Inflammatory macrophage (primary cell): ENCODE data around the gene GM2A.
"Not testable (repeated sequence)": the region's sequence is repeated elsewhere in the genome, so short reads cannot be mapped to it uniquely, and the experiment has no call there.

Experiments
- DNase-seq, 2 donors: peaks; one replicate each; pipeline ENCODE4 v3.0.0-alpha.2; 2020 to 2022

The GM2A gene

GRCh38 chr5:151228986-151229385 lies 24.0 kb upstream of the GM2A start:
- no peak for DNase-seq

GRCh38 chr5:151230048-151230680 lies 22.8 kb upstream of the GM2A start:
- DNase-seq: no peak

- DNase-seq: no peak
Observed at GRCh38 chr5:151231359-151231758, 21.6 kb upstream of the GM2A start.

GRCh38 chr5:151233616-151234085 lies 19.3 kb upstream of the GM2A start:
- DNase-seq: no peak

- peak; percentile 71 to 86 for DNase-seq
Observed at GRCh38 chr5:151234476-151235238, 18.3 kb upstream of the GM2A start.

- not testable (repeated sequence) for DNase-seq
Observed at GRCh38 chr5:151235239-151235571, 17.8 kb upstream of the GM2A start.

- DNase-seq: no peak
Observed at GRCh38 chr5:151236888-151237287, 16.1 kb upstream of the GM2A start.

- no peak for DNase-seq
Observed at GRCh38 chr5:151237685-151238084, 15.3 kb upstream of the GM2A start.

GRCh38 chr5:151238303-151238741 lies 14.7 kb upstream of the GM2A start:
- no peak for DNase-seq

GRCh38 chr5:151239237-151239861 lies 13.6 kb upstream of the GM2A start:
- DNase-seq: peak; percentile 77 to 83

GRCh38 chr5:151240268-151240835 lies 12.6 kb upstream of the GM2A start:
- DNase-seq: not testable (repeated sequence)

- no peak for DNase-seq
Observed at GRCh38 chr5:151240924-151241635, 11.9 kb upstream of the GM2A start.

- DNase-seq: no peak
Observed at GRCh38 chr5:151243127-151243526, 9.9 kb upstream of the GM2A start.

GRCh38 chr5:151243564-151243963 lies 9.4 kb upstream of the GM2A start:
- no peak for DNase-seq

- no peak for DNase-seq
Observed at GRCh38 chr5:151244206-151244605, 8.8 kb upstream of the GM2A start.

GRCh38 chr5:151245680-151246219 lies 7.2 kb upstream of the GM2A start:
- DNase-seq: no peak

GRCh38 chr5:151248651-151249050 lies 4.3 kb upstream of the GM2A start:
- no peak for DNase-seq

GRCh38 chr5:151249281-151249680 lies 3.7 kb upstream of the GM2A start:
- DNase-seq: peak; percentile 32 to 62

GRCh38 chr5:151250346-151251000 lies 2.5 kb upstream of the GM2A start:
- DNase-seq: no peak

GRCh38 chr5:151251001-151251551 lies 1.9 kb upstream of the GM2A start:
- DNase-seq: no peak

GRCh38 chr5:151251621-151252020 lies 1.4 kb upstream of the GM2A start:
- no peak for DNase-seq

- DNase-seq: peak; percentile 28 to 55
Observed at GRCh38 chr5:151253605-151253950, 593 bp downstream of the GM2A start.
